HG03575 (cell line): ENCODE measurements around the gene FNDC3B.
"Not testable (repeated sequence)": the region's sequence is repeated elsewhere in the genome, so short reads cannot be mapped to it uniquely, and the experiment has no call there.

Experiments used
- ATAC-seq: cut with Tn5 transposase; IDR thresholded peaks from one replicate; pipeline ENCODE4 v1.9.1; 2021; ENCODE audit not compliant: unreplicated experiment, insufficient number of reproducible peaks, low FRiP score; ENCODE audit errors: extremely low read depth

FNDC3B gene

GRCh38 chr3:172084871-172085556 is 45.6 kb downstream of the FNDC3B start:
- ATAC-seq, result no peak

- no peak for ATAC-seq
Observed at GRCh38 chr3:172085557-172085895, 46.1 kb downstream of the FNDC3B start.

- ATAC-seq, result no peak
Observed at GRCh38 chr3:172086071-172086470, 46.7 kb downstream of the FNDC3B start.

GRCh38 chr3:172087198-172087597 is 47.8 kb downstream of the FNDC3B start:
- no peak for ATAC-seq

GRCh38 chr3:172087602-172088580 is 48.5 kb downstream of the FNDC3B start:
- peak; percentile 64 for ATAC-seq

GRCh38 chr3:172089250-172089649 is 49.9 kb downstream of the FNDC3B start:
- no peak for ATAC-seq

GRCh38 chr3:172090035-172090434 is 50.7 kb downstream of the FNDC3B start:
- ATAC-seq, result no peak

- no peak for ATAC-seq
Observed at GRCh38 chr3:172092658-172093057, 53.3 kb downstream of the FNDC3B start.

GRCh38 chr3:172093581-172094443 is 54.4 kb downstream of the FNDC3B start:
- ATAC-seq, result not testable (repeated sequence)

GRCh38 chr3:172094621-172095557 is 55.5 kb downstream of the FNDC3B start:
- peak; percentile 87 for ATAC-seq

GRCh38 chr3:172096881-172097420 is 57.6 kb downstream of the FNDC3B start:
- ATAC-seq, result no peak

- no peak for ATAC-seq
Observed at GRCh38 chr3:172097585-172097984, 58.2 kb downstream of the FNDC3B start.

GRCh38 chr3:172098698-172099494 is 59.5 kb downstream of the FNDC3B start:
- ATAC-seq, result no peak

- no peak for ATAC-seq
Observed at GRCh38 chr3:172099495-172099808, 60.1 kb downstream of the FNDC3B start.

GRCh38 chr3:172100482-172100881 is 61.1 kb downstream of the FNDC3B start:
- ATAC-seq, result peak; percentile 33

GRCh38 chr3:172101107-172101506 is 61.7 kb downstream of the FNDC3B start:
- ATAC-seq, result no peak

GRCh38 chr3:172102123-172102882 is 62.9 kb downstream of the FNDC3B start:
- ATAC-seq, result no peak
